ENCODE measurements around the gene FAM83G.

DNA sequence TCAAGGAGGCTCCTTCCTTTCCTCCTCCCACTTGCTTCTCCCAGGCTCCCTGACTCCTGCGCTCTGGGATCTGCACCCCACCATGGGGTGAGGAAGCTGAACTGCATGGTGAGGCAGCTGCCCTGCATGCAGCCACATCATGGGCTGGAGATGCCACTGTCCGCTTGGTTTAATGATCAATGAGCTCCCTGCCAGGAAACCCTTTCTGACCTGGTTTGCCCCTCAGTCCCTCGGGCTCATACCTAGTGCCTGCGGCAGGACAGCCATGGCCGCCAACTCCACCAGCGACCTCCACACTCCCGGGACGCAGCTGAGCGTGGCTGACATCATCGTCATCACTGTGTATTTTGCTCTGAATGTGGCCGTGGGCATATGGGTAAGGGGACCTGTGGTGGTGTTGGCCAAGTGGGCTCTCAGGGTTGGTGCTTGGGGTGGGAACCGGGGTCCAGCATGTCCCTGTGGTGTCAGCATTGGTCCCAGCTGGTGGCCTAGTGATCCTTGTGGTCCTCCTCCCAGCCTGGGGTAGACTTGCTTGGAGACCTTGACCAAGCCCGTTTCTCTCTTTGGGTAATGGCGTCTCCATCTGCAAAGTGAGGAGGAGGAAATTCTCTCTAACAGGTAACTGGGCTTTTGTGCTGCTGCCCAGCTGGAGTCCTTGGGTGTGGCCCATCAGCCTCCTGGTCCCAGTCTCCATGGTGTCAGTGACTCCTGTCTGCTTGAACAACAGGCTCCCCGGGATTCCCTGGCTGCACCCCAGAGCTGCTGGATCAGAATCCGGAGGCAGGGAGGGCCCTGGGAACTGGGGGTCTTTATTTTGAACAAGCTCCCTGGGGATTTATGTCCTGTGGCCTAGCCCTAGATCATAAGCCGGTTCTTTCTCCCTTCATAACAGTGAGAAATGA lies 52.4 kb downstream of the FAM83G start, which contains the start of gene SLC5A10:
- no peak for TF ChIP-seq CTCF (IDR thresholded peaks at IDR 0.05)
- no peak for TF ChIP-seq POLR2A (IDR thresholded peaks at IDR 0.05)
